T-helper 2 cell treated with Interferon-gamma antibody and Interleukin-4, amounts not matched to agents 5 μg/mL and 100 μg/mL, for 36 hours (primary cell): ENCODE results near the gene PMIS2.
A peak's percentile ranks its signal among the peaks of the same experiment; 100 is the strongest.

Experiments used
- DNase-seq: peaks from one replicate; pipeline ENCODE4 v3.0.0; 2021; ENCODE audit warnings: low spot score
- H3K27ac Mint-ChIP-seq: one replicate; pipeline ENCODE4 v1.8.0; 2021; ENCODE audit warnings: mild to moderate bottlenecking, mixed read lengths
- H3K27me3 Mint-ChIP-seq: one replicate; pipeline ENCODE4 v1.8.0; 2021; ENCODE audit warnings: low read depth, mixed read lengths
- H3K36me3 Mint-ChIP-seq: one replicate; pipeline ENCODE4 v1.8.0; 2021; ENCODE audit warnings: low read depth, mixed read lengths
- H3K4me1 Mint-ChIP-seq: one replicate; pipeline ENCODE4 v1.8.0; 2021; ENCODE audit warnings: low read depth, mixed read lengths
- H3K4me3 Mint-ChIP-seq: one replicate; pipeline ENCODE4 v1.8.0; 2022; ENCODE audit warnings: mild to moderate bottlenecking, moderate library complexity, mixed read lengths
- H3K9me3 Mint-ChIP-seq: one replicate; pipeline ENCODE4 v1.8.0; 2021; ENCODE audit warnings: mixed read lengths

Gene PMIS2

DNA sequence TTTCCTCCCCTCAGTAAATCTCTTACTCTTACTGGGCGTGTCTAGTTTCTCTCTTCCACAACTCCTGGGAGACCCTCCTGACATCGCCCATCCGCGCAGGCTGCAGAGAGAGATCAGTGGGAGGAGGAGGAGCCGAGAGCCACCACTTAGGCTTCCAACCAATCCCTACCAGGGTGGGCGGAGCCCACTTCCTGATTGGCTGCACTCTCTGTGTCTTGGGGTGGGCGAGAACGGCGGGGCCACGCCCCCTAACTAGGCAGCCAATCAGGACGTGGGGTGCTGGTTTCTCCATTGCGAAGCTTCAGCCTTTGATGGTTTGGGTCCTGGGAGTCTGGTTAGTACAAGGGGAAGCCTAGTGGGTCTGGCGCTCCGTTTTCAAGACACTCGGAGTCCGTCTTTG lies at the start of gene PMIS2:
Gene PMIS2, plus strand, starts transcription at position 326 of the 400 bp plus-strand sequence. CDS start 87 bp downstream, outside the sequence.
- no peak for DNase-seq
- Mint-ChIP-seq H3K27me3 (peaks cover 9% of the 10 kb centered on the region), H3K4me3 (no peak within 1 kb of the TSS), H3K36me3 (no peaks in the 10 kb centered on the region), H3K27ac (no peak within 1 kb of the TSS), H3K4me1 (no peaks in the 10 kb centered on the region), H3K9me3 (no peaks in the 10 kb centered on the region)

DNA sequence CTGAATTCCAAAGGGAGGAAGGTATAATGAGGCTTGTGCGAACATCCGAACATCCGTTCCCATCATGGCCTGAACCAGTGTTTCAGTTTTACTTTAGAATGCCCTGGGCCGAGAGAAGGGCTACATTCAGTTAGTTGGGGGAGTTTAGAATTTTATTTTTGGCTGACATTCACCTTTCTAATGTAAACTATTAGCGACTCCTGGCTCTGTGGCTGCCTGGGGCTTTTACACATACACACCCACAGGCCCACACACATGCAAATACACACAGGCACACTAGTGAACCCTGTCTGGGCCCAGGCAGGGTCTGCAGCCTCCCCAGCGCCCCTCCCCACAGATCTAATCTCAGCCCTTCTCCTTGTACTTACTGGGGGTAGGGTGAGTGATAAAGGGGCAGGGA lies 46.7 kb upstream of the PMIS2 start:
- H3K9me3 Mint-ChIP-seq: no peaks in the 10 kb centered on the region
- H3K4me1 Mint-ChIP-seq: peaks cover 3% of the 10 kb centered on the region
- peaks cover 3% of the 10 kb centered on the region for H3K27me3 Mint-ChIP-seq
- no peaks in the 10 kb centered on the region for H3K36me3 Mint-ChIP-seq
- H3K4me3 Mint-ChIP-seq: no peak overlapping the region
- no peak for DNase-seq
- H3K27ac Mint-ChIP-seq: no peak overlapping the region

DNA sequence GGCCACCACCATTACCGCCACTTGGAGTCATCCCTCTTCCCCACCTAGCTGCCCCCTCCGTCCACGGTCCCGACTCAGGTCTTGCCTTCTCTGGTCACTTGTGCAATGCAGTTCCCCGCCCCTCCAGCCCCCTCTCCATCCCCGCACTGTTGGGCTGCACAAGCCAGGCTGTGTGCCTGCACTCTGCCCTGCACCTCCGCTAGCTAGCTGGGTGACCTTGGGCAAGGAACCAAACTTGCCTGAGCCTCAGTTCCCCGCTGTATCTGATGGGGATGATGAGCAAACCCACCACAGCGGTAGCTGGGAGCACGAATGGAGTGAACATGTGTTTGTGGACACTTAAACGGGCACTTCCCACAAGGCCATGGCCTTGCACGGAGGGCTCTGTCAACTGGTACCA lies 46.1 kb upstream of the PMIS2 start:
- no peak overlapping the region for H3K27ac Mint-ChIP-seq

DNA sequence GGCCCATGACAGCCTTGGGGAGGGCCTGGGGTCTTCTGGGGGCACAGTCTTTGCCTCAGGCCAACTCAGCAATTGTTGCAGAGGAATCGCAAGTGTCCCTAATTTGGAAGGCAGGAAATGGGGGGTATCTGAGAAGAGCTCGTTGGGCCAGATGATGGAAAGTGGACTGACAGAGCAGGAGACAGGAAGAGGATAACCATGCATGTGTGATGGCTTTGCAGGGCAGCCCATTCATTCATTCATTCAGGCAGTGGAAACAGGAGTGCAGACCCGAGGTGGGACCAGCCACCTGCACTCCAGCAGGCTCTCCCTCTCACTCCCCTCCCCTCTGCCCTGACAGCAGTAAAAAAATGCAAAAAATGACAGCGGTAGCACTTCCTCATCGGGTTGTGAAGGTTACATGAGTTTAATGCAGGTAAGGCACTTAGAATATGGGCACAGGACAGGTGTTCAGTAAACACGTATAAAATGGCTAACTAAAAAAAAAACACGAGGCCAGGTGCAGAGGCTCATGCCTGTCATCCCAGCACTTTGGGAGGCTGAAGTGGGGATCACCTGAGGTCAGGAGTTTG lies 45.5 kb upstream of the PMIS2 start:
- Mint-ChIP-seq H3K27ac (no peak overlapping the region), H3K27me3 (no peaks in the 10 kb centered on the region), H3K4me3 (no peak overlapping the region), H3K9me3 (no peaks in the 10 kb centered on the region), H3K4me1 (peaks cover 8% of the 10 kb centered on the region), H3K36me3 (no peaks in the 10 kb centered on the region)
- no peak for DNase-seq

More for the DNA sequence above, 46.1 kb upstream of the PMIS2 start:
- no peak for DNase-seq
- Mint-ChIP-seq H3K4me1 (peaks cover 7% of the 10 kb centered on the region), H3K4me3 (no peak overlapping the region), H3K9me3 (no peaks in the 10 kb centered on the region), H3K36me3 (no peaks in the 10 kb centered on the region), H3K27me3 (peaks cover 2% of the 10 kb centered on the region)

DNA sequence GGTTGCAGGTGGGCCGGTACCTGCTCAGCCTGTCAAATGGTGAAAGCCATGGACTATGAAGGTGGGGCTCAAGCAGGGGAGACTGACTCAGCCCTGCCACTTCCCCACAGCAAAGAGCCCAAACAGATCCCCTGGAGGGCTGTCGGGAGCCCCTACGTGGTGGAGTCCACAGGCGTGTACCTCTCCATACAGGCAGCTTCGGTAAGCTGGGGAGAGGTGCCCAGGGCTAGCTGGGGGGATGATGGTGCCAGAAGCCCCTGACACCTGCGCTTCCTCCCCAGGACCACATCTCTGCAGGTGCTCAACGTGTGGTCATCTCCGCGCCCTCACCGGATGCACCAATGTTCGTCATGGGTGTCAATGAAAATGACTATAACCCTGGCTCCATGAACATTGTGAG lies 43.8 kb upstream of the PMIS2 start:
- Mint-ChIP-seq H3K27ac (no peak overlapping the region), H3K36me3 (no peaks in the 10 kb centered on the region), H3K9me3 (no peaks in the 10 kb centered on the region), H3K27me3 (no peaks in the 10 kb centered on the region), H3K4me3 (no peak overlapping the region), H3K4me1 (peaks cover 16% of the 10 kb centered on the region)
- DNase-seq: no peak

DNA sequence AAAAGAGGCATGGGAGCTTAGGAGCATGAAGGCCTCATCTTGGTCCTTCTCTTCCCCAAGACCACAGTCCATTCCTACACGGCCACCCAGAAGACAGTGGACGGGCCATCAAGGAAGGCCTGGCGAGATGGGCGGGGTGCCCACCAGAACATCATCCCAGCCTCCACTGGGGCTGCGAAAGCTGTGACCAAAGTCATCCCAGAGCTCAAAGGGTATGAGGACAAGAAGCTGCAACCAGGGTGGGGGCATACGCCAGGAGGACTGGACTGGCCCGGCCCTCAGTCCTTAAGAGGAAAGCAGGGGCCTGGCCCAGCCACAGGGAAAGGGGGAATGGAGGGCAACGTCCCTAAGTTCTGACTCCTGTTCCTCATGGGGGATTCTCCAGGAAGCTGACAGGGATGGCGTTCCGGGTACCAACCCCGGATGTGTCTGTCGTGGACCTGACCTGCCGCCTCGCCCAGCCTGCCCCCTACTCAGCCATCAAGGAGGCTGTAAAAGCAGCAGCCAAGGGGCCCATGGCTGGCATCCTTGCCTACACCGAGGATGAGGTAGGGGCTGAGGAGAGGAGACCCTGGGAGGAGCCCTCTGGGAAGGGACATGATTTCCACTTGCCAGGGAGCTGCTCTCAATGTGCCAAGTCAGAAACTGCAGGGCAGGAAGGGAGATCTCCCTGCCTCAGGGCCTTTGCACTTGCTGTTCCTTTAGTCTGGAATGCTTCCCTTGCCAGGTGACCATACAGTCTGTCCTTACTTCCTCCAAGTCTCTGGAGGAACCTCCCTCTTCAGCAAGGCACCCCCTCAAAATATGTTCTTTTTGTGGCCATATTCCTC lies 42.5 kb upstream of the PMIS2 start:
- H3K36me3 Mint-ChIP-seq: no peaks in the 10 kb centered on the region
- H3K4me1 Mint-ChIP-seq: peaks cover 16% of the 10 kb centered on the region
- no peak overlapping the region for H3K4me3 Mint-ChIP-seq
- H3K9me3 Mint-ChIP-seq: no peaks in the 10 kb centered on the region
- DNase-seq: no peak
- H3K27ac Mint-ChIP-seq: no peak overlapping the region
- no peaks in the 10 kb centered on the region for H3K27me3 Mint-ChIP-seq

DNA sequence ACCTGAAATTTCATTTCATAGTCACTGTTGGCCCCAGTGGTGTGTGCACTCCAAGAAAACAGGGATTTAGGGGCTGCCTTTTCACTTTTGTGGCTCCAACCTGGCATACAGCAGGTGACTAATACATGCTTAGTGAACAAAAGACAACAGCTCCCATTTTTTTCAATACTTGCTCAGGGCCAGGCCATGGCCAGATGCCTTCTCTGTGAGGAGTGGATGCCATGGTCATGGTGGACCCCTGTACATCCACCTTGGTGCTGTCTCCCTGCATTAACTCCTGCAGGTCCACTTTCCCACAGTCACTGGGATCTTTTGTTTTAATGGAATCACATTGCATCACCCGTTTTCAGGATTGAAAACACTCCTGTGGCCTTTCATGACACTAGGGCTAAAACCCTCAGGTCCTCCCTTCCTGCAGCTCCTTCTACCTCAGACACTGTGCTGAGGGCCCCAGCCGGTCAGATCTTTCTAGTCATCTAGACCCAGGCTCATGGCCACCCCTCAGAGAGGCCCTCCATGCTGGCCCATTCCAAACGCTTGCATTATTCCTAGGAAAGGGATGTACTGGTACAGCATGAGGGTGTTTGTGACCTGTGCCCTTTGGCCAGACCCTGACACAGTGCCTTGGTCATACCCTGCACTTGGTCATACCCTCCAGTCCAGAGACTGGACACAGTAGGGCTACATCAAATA lies 41.7 kb upstream of the PMIS2 start:
- DNase-seq: no peak
- no peaks in the 10 kb centered on the region for H3K27me3 Mint-ChIP-seq
- peaks cover 17% of the 10 kb centered on the region for H3K4me1 Mint-ChIP-seq
- peak overlapping the region; percentile 95 for H3K4me3 Mint-ChIP-seq
- peak overlapping the region; percentile 85 for H3K27ac Mint-ChIP-seq
- no peaks in the 10 kb centered on the region for H3K9me3 Mint-ChIP-seq
- no peaks in the 10 kb centered on the region for H3K36me3 Mint-ChIP-seq

DNA sequence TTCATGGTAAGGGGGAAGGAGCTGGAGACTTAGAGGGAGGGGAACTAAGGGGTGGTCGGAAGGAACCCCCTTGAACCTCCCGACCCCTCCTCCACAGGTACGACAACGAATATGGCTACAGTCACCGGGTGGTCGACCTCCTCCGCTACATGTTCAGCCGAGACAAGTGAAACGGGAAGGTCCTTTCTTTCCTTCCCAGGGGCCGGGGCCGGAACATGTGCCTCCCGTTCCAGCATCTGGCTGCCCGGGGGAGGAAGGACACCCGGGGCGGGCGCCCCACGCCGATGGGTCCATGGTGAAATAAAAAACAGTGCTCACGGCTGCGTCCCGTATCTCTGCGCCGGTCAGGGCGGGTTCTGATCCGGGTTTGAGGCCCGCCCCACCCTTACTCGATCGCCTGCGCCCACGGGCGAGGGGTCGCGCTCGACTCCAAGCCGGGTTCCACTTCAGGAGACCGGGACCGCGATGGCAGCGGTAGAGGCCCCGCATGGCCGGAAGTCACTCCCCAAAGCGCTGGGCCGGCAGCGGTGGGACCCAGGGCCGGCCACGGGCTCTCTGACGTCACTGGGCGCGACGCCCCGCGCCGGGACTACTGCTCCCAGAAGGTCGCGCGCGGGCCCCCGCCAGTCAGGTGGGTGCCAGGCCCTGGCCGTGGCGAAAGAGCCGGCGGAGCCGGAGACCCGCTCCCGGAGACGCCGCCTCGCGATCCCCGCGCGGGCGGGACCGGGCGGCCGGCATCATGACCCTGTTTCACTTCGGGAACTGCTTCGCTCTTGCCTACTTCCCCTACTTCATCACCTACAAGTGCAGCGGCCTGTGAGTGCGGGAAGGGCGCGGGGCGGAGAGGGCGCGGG lies 40.7 kb upstream of the PMIS2 start, which contains the start of gene TMEM147:
Gene TMEM147, plus strand, starts transcription at position 626 of the 854 bp plus-strand sequence. Its CDS starts 114 bp downstream, at position 740.
- peak within 1 kb of the TSS; percentile 92 for H3K27ac Mint-ChIP-seq
- peak; percentile 91 for DNase-seq
- H3K4me1 Mint-ChIP-seq: peaks cover 18% of the 10 kb centered on the region
- peak within 1 kb of the TSS; percentile 95 for H3K4me3 Mint-ChIP-seq
- H3K9me3 Mint-ChIP-seq: no peaks in the 10 kb centered on the region
- no peaks in the 10 kb centered on the region for H3K27me3 Mint-ChIP-seq
- no peaks in the 10 kb centered on the region for H3K36me3 Mint-ChIP-seq

DNA sequence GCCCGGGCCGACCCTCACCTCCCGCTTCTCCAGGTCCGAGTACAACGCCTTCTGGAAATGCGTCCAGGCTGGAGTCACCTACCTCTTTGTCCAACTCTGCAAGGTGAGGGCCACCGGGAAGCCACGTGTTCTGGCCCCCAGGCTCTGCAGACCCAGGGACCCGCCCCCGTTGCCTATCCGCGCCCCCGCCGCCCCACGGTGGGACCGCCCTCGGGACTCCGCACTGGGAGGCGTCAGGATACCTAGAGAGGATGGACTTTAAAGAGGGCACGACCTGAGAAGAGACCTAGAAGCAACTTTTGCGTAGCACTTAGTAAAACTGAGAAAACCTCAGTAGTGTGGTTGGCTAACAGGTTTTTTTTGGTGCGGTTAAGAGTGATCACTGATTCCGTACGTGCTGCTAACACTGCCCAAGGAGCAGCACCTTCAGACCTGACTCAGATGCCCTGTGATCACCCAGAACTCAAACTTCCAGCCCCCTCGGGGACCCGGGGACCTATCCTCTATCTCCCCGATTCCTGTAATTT lies 40.1 kb upstream of the PMIS2 start:
- Mint-ChIP-seq H3K9me3 (no peaks in the 10 kb centered on the region), H3K4me3 (peak overlapping the region; percentile 95), H3K4me1 (peaks cover 18% of the 10 kb centered on the region), H3K36me3 (no peaks in the 10 kb centered on the region), H3K27ac (peak overlapping the region; percentile 92), H3K27me3 (no peaks in the 10 kb centered on the region)
- peak; percentile 67 for DNase-seq

DNA sequence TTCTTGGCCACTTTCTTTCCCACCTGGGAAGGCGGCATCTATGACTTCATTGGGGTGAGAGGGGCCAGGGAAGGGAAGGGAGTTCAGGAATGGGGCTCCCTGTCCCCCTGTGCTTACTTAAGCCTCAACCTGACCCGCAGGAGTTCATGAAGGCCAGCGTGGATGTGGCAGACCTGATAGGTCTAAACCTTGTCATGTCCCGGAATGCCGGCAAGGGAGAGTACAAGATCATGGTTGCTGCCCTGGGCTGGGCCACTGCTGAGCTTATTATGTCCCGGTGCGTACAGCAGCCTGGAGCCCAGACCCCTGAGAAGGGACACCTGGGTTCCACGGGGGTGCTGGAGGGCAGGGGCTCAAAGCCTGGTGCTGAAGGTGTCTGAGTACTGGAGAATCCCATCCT lies 39.4 kb upstream of the PMIS2 start:
- peaks cover 18% of the 10 kb centered on the region for H3K4me1 Mint-ChIP-seq
- H3K9me3 Mint-ChIP-seq: no peaks in the 10 kb centered on the region
- peak overlapping the region; percentile 95 for H3K4me3 Mint-ChIP-seq
- H3K27ac Mint-ChIP-seq: peak overlapping the region; percentile 92
- DNase-seq: no peak
- no peaks in the 10 kb centered on the region for H3K27me3 Mint-ChIP-seq
- no peaks in the 10 kb centered on the region for H3K36me3 Mint-ChIP-seq

DNA sequence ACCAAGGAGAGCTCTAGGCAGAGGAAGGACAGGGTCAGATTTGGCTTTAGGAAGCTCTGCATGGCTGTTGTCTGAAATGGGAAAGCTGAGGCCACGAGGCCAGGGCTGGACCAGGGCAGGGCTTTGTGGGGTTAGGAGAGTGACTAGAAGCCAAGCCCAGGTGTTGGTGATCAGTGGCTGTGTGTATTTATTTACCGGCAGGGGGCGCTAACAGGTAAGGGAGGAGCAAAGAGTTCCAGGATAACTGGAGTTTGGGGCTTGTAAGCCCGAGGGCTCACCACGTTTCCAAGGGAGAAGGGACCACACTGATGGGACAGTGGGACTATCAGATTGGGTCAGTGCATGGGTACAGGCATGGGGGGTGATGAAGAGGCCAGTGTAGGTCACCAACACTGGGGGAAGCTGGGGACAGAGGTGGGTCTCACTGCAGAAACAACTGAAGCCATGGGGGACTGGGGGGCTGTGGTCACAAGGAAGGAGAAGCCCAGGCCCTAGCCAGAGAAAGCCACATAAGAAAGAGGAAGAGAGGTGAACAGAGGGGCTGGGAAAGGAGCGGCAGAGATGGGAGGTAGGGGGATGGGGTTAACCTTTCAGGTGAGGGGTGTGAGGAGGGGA lies 36.7 kb upstream of the PMIS2 start:
- H3K27ac Mint-ChIP-seq: peak overlapping the region; percentile 54
- no peaks in the 10 kb centered on the region for H3K36me3 Mint-ChIP-seq
- H3K4me1 Mint-ChIP-seq: peaks cover 15% of the 10 kb centered on the region
- H3K27me3 Mint-ChIP-seq: no peaks in the 10 kb centered on the region
- H3K9me3 Mint-ChIP-seq: no peaks in the 10 kb centered on the region
- no peak overlapping the region for H3K4me3 Mint-ChIP-seq
- DNase-seq: peak; percentile 39

DNA sequence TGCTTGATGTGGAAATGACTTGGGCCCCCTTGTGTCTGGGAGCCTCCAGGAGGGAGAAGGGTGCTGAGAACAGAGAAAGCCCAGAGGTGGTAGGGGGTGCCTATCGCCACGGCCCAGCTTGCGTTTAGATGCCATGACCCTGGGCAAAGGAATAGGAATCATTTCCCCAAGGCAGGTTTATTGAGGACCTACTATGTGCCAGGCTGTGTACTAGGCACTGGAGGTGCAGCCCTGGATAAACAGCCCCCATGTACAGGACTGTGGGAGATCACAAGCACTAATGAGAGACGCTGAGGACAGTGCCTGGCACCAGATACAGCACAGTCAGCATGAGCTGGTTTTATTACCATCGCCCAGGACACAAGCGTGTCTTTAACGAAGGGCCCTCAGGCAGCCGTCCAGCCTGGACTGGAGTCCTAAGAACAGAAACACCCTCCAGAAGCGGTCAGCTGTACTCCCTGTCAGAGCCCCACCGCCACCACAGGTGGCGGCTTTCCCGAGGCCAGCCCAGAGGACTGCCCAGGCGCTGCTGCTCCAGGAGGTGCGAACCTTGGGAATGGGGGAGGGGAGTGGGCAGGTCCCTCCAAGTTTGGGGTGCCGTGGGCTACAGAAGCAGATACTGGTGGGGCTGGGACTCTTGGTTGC lies 36.0 kb upstream of the PMIS2 start:
- no peak overlapping the region for H3K27ac Mint-ChIP-seq
- H3K9me3 Mint-ChIP-seq: no peaks in the 10 kb centered on the region
- no peak overlapping the region for H3K4me3 Mint-ChIP-seq
- H3K27me3 Mint-ChIP-seq: no peaks in the 10 kb centered on the region
- peaks cover 10% of the 10 kb centered on the region for H3K4me1 Mint-ChIP-seq
- no peak for DNase-seq
- no peaks in the 10 kb centered on the region for H3K36me3 Mint-ChIP-seq
